Mammary epithelial cell (primary cell): Measurements from ENCODE around the gene CFAP74.

Experiments used
- EZH2 ChIP-seq: IDR thresholded peaks from 2 replicates; pipeline ENCODE4 v1.6.1; 2012; ENCODE audit warnings: low read length, inconsistent platforms, borderline replicate concordance
- TF ChIP-seq, protein P1 (sequence below), 2 donors: IDR thresholded peaks in 1 of 2; conservative IDR thresholded peaks in 1 of 2; 2 replicates each; pipeline ENCODE4 v1.5.1; 2011 to 2012; ENCODE audit warnings: inconsistent platforms in 2 of 2, low read length in 2 of 2, mild to moderate bottlenecking in 2 of 2, control low read depth in 1 of 2, low read depth in 1 of 2; ENCODE audit not compliant: insufficient read depth in 1 of 2; ENCODE audit errors: extremely low read depth in 1 of 2

DNA sequence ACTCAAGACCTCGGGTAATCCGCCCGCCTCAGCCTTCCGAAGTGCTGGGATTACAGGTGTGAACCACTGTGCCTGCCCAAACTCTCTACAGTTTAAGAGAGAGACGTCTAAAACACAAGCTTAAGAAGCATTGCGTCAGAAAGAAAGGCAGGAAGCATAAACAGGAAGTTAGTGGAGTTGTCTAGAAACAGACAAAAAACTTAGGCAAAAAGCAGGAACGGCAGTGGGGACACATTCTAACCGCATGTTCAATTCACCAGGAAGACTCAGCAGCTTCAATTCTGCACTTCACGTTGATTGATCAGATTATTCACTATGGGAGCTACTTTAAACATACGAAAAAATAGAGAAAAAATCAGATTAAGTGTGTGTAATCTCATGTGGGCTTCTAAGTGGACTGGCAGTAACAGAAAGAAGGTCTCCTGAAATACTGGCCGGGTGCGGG, 7.4 kb downstream of the CFAP74 start:
- TF ChIP-seq, protein P1, sequence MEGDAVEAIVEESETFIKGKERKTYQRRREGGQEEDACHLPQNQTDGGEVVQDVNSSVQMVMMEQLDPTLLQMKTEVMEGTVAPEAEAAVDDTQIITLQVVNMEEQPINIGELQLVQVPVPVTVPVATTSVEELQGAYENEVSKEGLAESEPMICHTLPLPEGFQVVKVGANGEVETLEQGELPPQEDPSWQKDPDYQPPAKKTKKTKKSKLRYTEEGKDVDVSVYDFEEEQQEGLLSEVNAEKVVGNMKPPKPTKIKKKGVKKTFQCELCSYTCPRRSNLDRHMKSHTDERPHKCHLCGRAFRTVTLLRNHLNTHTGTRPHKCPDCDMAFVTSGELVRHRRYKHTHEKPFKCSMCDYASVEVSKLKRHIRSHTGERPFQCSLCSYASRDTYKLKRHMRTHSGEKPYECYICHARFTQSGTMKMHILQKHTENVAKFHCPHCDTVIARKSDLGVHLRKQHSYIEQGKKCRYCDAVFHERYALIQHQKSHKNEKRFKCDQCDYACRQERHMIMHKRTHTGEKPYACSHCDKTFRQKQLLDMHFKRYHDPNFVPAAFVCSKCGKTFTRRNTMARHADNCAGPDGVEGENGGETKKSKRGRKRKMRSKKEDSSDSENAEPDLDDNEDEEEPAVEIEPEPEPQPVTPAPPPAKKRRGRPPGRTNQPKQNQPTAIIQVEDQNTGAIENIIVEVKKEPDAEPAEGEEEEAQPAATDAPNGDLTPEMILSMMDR (conservative IDR thresholded peaks at IDR 0.05 in 1 of 2, IDR thresholded peaks at IDR 0.05 in 1 of 2; ENCODE audit: extremely low read depth in 1 of 2, insufficient read depth in 1 of 2, low read depth in 1 of 2, low read length in 2 of 2) = no peak
- no peak for TF ChIP-seq EZH2
